ENCODE measurements around the gene DCAKD.

The DCAKD gene

GRCh38 chr17:45093444-45094110, 42.1 kb upstream of the DCAKD start:
- no peak overlapping the region for H3K27ac ChIP-seq (ENCODE audit: low read depth, low read length)
- H3K4me3 ChIP-seq (ENCODE audit: low read length): no peak overlapping the region
- H3K4ac ChIP-seq (ENCODE audit: low read depth, low read length): no peak overlapping the region
- WGBS (ENCODE audit: extremely low coverage, insufficient coverage, low lambda C conversion rate): no CpG with 5 or more reads among the region's 13 CpGs
- no peak overlapping the region for H4K8ac ChIP-seq (ENCODE audit: low read depth, low read length)
- DNase-seq: no peak
- no peaks in the 10 kb centered on the region for H3K4me1 ChIP-seq (ENCODE audit: control insufficient read depth, low read depth, low read length)
- no peak overlapping the region for H2BK120ac ChIP-seq (ENCODE audit: low read depth, low read length)
- H4K5ac ChIP-seq (ENCODE audit: low read length): no peak overlapping the region
- no peak overlapping the region for H2AK5ac ChIP-seq (ENCODE audit: low read length)
- H3K18ac ChIP-seq (ENCODE audit: low read length): no peak overlapping the region
- H3K4me2 ChIP-seq (ENCODE audit: low read length): no peak overlapping the region
- no peak overlapping the region for H3K23ac ChIP-seq (ENCODE audit: low read length)
- no peak overlapping the region for H2BK5ac ChIP-seq (ENCODE audit: low read length)
- H3K36me3 ChIP-seq (ENCODE audit: control insufficient read depth, insufficient read depth, low read length): peaks cover 22% of the 10 kb centered on the region
- H3K79me1 ChIP-seq (ENCODE audit: low read length): peaks cover 2% of the 10 kb centered on the region
- no peaks in the 10 kb centered on the region for H3K27me3 ChIP-seq (ENCODE audit: insufficient read depth, low read length, poor library complexity)
- no peak overlapping the region for H3K56ac ChIP-seq (ENCODE audit: low read length)
- no peak overlapping the region for H2BK15ac ChIP-seq (replicated peaks; ENCODE audit: low read depth)
- no peak overlapping the region for H3K9ac ChIP-seq (ENCODE audit: low read length)
- no peaks in the 10 kb centered on the region for H3K79me2 ChIP-seq (ENCODE audit: control insufficient read depth, insufficient read depth, low read length)

GRCh38 chr17:45092911-45093430, 41.5 kb upstream of the DCAKD start:
- Histone ChIP-seq H3K4me3 (ENCODE audit: low read length) (no peak overlapping the region), H3K23ac (ENCODE audit: low read length) (no peak overlapping the region), H2AK5ac (ENCODE audit: low read length) (no peak overlapping the region), H2BK120ac (ENCODE audit: low read depth, low read length) (no peak overlapping the region), H3K4ac (ENCODE audit: low read depth, low read length) (no peak overlapping the region), H2BK15ac (replicated peaks; ENCODE audit: low read depth) (no peak overlapping the region), H3K79me2 (ENCODE audit: control insufficient read depth, insufficient read depth, low read length) (no peaks in the 10 kb centered on the region), H3K27me3 (ENCODE audit: insufficient read depth, low read length, poor library complexity) (no peaks in the 10 kb centered on the region), H3K4me2 (ENCODE audit: low read length) (no peak overlapping the region), H3K36me3 (ENCODE audit: control insufficient read depth, insufficient read depth, low read length) (peaks cover 22% of the 10 kb centered on the region), H3K4me1 (ENCODE audit: control insufficient read depth, low read depth, low read length) (no peaks in the 10 kb centered on the region), H3K9ac (ENCODE audit: low read length) (no peak overlapping the region), H2BK5ac (ENCODE audit: low read length) (no peak overlapping the region), H3K27ac (ENCODE audit: low read depth, low read length) (no peak overlapping the region), H4K5ac (ENCODE audit: low read length) (no peak overlapping the region), H3K56ac (ENCODE audit: low read length) (no peak overlapping the region), H3K79me1 (ENCODE audit: low read length) (peaks cover 3% of the 10 kb centered on the region), H4K8ac (ENCODE audit: low read depth, low read length) (no peak overlapping the region), H3K18ac (ENCODE audit: low read length) (no peak overlapping the region)
- DNase-seq: peak; percentile 55
- WGBS (ENCODE audit: extremely low coverage, insufficient coverage, low lambda C conversion rate): no CpG with 5 or more reads among the region's 6 CpGs

GRCh38 chr17:45091778-45092425, 40.5 kb upstream of the DCAKD start:
- Histone ChIP-seq H3K18ac (ENCODE audit: low read length) (no peak overlapping the region), H2BK120ac (ENCODE audit: low read depth, low read length) (no peak overlapping the region), H3K23ac (ENCODE audit: low read length) (no peak overlapping the region), H3K4me1 (ENCODE audit: control insufficient read depth, low read depth, low read length) (no peaks in the 10 kb centered on the region), H4K8ac (ENCODE audit: low read depth, low read length) (no peak overlapping the region), H3K4me2 (ENCODE audit: low read length) (no peak overlapping the region), H2AK5ac (ENCODE audit: low read length) (no peak overlapping the region), H3K9ac (ENCODE audit: low read length) (no peak overlapping the region), H3K36me3 (ENCODE audit: control insufficient read depth, insufficient read depth, low read length) (peaks cover 20% of the 10 kb centered on the region), H2BK5ac (ENCODE audit: low read length) (no peak overlapping the region), H3K56ac (ENCODE audit: low read length) (no peak overlapping the region), H3K27me3 (ENCODE audit: insufficient read depth, low read length, poor library complexity) (no peaks in the 10 kb centered on the region), H3K79me1 (ENCODE audit: low read length) (peaks cover 4% of the 10 kb centered on the region), H3K4me3 (ENCODE audit: low read length) (no peak overlapping the region), H3K4ac (ENCODE audit: low read depth, low read length) (no peak overlapping the region), H2BK15ac (replicated peaks; ENCODE audit: low read depth) (no peak overlapping the region), H3K27ac (ENCODE audit: low read depth, low read length) (no peak overlapping the region), H4K5ac (ENCODE audit: low read length) (no peak overlapping the region), H3K79me2 (ENCODE audit: control insufficient read depth, insufficient read depth, low read length) (no peaks in the 10 kb centered on the region)
- no peak for DNase-seq
- no CpG with 5 or more reads among the region's 11 CpGs for WGBS (ENCODE audit: extremely low coverage, insufficient coverage, low lambda C conversion rate)

GRCh38 chr17:45090711-45091110, 39.3 kb upstream of the DCAKD start:
- no peak overlapping the region for H3K56ac ChIP-seq (ENCODE audit: low read length)
- H3K4me2 ChIP-seq (ENCODE audit: low read length): no peak overlapping the region
- peak; percentile 44 for DNase-seq
- no peak overlapping the region for H2BK5ac ChIP-seq (ENCODE audit: low read length)
- no CpG with 5 or more reads among the region's 3 CpGs for WGBS (ENCODE audit: extremely low coverage, insufficient coverage, low lambda C conversion rate)
- no peak overlapping the region for H3K4ac ChIP-seq (ENCODE audit: low read depth, low read length)
- no peak overlapping the region for H4K5ac ChIP-seq (ENCODE audit: low read length)
- H3K4me3 ChIP-seq (ENCODE audit: low read length): no peak overlapping the region
- H2AK5ac ChIP-seq (ENCODE audit: low read length): no peak overlapping the region
- H2BK120ac ChIP-seq (ENCODE audit: low read depth, low read length): no peak overlapping the region
- H3K27me3 ChIP-seq (ENCODE audit: insufficient read depth, low read length, poor library complexity): no peaks in the 10 kb centered on the region
- H3K27ac ChIP-seq (ENCODE audit: low read depth, low read length): no peak overlapping the region
- peaks cover 17% of the 10 kb centered on the region for H3K36me3 ChIP-seq (ENCODE audit: control insufficient read depth, insufficient read depth, low read length)
- H3K18ac ChIP-seq (ENCODE audit: low read length): no peak overlapping the region
- H3K79me1 ChIP-seq (ENCODE audit: low read length): peaks cover 4% of the 10 kb centered on the region
- H4K8ac ChIP-seq (ENCODE audit: low read depth, low read length): no peak overlapping the region
- no peak overlapping the region for H2BK15ac ChIP-seq (replicated peaks; ENCODE audit: low read depth)
- H3K79me2 ChIP-seq (ENCODE audit: control insufficient read depth, insufficient read depth, low read length): no peaks in the 10 kb centered on the region
- no peak overlapping the region for H3K9ac ChIP-seq (ENCODE audit: low read length)
- H3K4me1 ChIP-seq (ENCODE audit: control insufficient read depth, low read depth, low read length): no peaks in the 10 kb centered on the region
- no peak overlapping the region for H3K23ac ChIP-seq (ENCODE audit: low read length)

- no CpG with 5 or more reads among the region's 3 CpGs for WGBS (ENCODE audit: extremely low coverage, insufficient coverage, low lambda C conversion rate)
- peaks cover 17% of the 10 kb centered on the region for H3K36me3 ChIP-seq (ENCODE audit: control insufficient read depth, insufficient read depth, low read length)
These were observed 37.3 kb upstream of the DCAKD start for GRCh38 chr17:45088741-45089140.

More at GRCh38 chr17:45088741-45089140, 37.3 kb upstream of the DCAKD start:
- Histone ChIP-seq H3K4me2 (ENCODE audit: low read length) (no peak overlapping the region), H4K8ac (ENCODE audit: low read depth, low read length) (no peak overlapping the region), H3K4me1 (ENCODE audit: control insufficient read depth, low read depth, low read length) (no peaks in the 10 kb centered on the region), H3K79me2 (ENCODE audit: control insufficient read depth, insufficient read depth, low read length) (no peaks in the 10 kb centered on the region), H3K9ac (ENCODE audit: low read length) (no peak overlapping the region), H2BK5ac (ENCODE audit: low read length) (no peak overlapping the region), H3K27ac (ENCODE audit: low read depth, low read length) (no peak overlapping the region), H2BK15ac (replicated peaks; ENCODE audit: low read depth) (no peak overlapping the region), H2AK5ac (ENCODE audit: low read length) (no peak overlapping the region), H4K5ac (ENCODE audit: low read length) (no peak overlapping the region), H3K4me3 (ENCODE audit: low read length) (no peak overlapping the region), H2BK120ac (ENCODE audit: low read depth, low read length) (no peak overlapping the region), H3K27me3 (ENCODE audit: insufficient read depth, low read length, poor library complexity) (no peaks in the 10 kb centered on the region), H3K79me1 (ENCODE audit: low read length) (peaks cover 4% of the 10 kb centered on the region), H3K18ac (ENCODE audit: low read length) (no peak overlapping the region), H3K56ac (ENCODE audit: low read length) (no peak overlapping the region), H3K4ac (ENCODE audit: low read depth, low read length) (no peak overlapping the region), H3K23ac (ENCODE audit: low read length) (no peak overlapping the region)
- no peak for DNase-seq

All from mesendoderm (in vitro differentiated cells).